COLO829 (cell line): ENCODE results near the gene SPINDOC.
"Not testable (repeated sequence)": the region's sequence is repeated elsewhere in the genome, so short reads cannot be mapped to it uniquely, and the experiment has no call there.

ENCODE experiments used
- DNase-seq: peaks from one replicate; pipeline ENCODE4 v3.0.0; 2012; ENCODE audit warnings: low spot score

SPINDOC gene

DNA sequence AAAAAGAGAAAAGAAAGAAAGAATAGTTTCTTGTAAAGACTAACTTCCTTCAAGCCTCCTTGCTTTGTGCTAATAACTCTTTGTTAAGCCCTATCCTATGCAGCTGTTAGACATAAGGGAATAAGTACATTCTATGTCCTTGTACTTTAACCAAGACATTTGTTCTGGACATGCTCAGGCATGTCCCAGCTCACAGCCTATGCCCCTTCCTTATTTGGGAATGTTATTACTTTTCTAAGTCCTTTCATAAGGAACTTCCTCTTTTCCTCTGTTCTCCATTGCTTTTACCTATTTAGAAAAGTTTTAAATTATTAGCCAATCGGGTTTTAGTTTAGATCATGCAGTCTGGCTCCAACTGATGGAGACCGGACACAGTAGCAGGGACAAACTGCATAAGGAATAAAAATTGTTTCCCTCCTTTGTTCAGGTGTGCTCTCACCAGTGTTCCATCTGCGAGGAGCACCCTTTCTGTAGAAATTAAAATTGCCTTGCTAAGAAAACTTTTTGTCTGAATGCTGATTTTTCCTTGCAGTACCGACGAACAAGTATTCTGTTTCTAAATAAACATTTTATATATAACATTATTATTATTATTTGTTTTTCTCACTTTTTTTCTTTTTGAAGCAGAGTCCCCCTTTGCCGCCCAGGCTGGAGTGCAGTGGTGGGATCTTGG, 21.6 kb upstream of the SPINDOC start:
- no peak for DNase-seq

DNA sequence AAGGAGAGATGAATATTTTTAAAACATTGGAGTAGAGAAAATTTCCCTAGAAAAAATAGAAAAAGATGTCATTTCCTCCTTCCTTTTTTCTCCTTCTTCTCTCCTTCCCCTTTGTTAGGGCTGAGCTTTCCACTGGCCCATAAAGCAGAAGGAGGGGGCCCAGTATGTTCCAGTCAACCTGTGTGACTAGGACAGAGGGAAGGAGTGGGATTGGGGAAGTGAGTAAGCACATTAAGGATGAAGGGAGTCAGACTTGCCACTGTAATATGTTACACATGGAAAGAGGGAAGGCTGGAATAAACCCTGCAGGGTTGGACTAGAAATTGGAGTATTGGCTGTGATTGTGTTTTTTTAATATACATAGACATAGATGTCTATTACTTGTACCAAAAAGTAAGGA, 20.1 kb upstream of the SPINDOC start:
- no peak for DNase-seq

DNA sequence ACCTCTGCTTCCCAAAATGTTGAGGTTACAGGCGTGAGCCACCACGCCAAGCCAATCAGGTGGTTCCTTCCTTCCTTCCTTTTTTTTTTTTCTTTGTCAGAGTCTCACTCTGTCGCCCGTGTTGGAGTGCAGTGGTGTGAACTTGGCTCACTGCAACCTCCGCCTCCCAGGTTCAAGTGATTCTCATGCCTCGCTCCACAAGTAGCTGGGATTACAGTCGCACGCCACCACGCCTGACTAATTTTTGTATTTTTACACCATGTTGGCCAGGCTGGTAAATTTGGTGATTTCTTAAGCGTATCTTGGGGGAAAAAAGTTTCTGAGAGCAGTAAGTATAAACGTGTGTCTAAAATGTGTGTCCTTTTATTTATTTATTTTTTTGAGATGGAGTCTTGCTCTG, 18.2 kb upstream of the SPINDOC start:
- DNase-seq, result no peak

DNA sequence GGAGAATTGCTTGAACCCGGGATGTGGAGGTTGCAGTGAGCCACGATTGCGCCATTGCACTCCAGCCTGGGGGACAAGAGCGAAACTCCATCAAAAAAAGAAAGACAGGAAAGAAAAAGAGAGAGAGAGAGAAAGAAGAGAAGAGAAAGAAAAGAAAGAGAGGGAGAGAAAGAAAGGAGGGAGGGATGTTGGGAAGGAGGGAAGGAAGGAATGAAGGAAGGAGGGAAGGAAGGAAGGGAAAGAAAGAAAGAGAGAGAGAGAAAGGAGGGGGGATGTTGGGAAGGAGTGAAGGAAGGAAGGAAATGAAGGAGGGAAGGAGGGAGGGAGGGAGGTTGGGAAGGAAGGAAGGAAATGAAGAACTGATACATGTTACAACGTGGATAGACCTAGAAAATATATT, 12.3 kb upstream of the SPINDOC start:
- no peak for DNase-seq

DNA sequence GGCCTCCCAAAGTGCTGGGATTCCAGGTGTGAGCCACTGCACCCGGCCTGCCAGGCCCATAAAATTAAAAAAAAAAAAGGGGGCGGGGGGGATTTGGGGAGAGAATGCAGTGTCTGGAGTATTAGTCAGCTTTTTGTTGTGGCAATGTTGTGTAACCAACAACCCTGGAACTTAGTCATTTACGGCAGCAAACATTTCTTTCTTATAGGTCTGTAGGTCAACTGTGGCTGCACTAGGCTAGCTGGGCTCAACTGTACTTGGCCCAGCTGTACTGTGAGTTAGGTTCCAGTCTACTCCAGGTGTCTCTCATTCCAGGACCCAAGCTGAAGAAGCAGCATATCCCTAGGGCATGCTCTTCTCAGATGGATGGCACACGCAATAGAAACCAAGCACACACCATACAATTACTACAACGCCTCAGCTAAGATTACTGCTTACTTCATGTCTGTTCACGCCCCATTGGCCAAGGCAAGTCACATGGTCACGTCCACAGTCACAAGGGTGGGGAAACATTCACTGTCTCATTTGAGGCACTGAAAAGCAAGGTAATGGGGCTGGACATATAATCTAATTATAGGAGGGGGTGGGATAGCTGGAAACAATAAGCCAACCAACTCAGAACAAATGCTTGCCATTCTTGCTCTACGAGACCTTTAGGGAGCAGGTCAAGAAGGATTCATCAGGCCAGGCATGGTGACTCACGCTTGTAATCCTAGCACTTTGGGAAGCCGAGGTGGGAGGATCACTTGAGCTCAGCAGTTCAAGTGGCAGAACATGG, 10.4 kb upstream of the SPINDOC start:
- DNase-seq, result no peak

DNA sequence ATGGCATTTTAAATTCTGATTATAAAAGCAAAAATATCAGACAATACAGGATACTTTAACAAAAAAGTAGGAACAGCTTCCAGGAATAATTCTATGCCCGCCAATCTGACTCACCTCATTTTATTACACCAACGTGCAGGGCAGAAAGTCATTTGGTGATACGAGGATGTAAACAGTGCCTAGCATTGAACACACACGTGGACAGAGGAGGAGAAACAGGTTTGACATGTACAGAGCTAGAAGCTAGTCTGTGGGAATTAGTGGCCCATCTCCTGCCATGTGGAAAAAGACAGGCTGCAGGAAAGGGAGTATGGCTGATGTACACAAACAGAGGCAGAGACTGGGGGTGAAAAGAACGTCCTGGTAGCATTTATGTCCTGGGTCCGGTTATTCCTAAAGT, 9.0 kb upstream of the SPINDOC start:
- no peak for DNase-seq

DNA sequence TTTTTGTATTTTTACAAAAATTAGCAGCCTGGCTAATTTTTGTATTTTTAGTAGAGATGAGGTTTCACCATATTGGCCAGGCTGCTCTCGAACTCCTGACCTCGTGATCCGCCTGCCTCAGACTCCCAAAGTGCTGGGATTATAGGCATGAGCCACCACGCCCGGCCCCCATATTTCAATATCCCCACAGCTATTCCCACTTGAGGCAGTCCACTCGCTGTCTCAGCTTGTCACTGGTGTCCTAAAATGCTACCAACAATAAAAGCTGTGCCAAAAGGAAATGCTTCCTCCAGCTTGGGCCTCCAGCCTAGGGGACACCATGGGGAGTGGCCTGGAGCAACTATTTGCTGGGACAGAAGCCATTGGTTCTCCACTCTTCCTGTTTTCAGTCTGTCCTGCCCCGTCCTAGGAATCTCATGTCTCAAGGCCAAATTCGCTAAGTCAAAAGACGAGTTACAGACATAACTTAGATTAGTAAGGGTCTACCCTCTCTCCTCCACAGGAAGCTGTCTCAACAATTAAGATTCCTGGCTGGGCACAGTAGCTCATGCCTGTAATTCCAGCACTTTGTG, 7.3 kb upstream of the SPINDOC start:
- no peak for DNase-seq

DNA sequence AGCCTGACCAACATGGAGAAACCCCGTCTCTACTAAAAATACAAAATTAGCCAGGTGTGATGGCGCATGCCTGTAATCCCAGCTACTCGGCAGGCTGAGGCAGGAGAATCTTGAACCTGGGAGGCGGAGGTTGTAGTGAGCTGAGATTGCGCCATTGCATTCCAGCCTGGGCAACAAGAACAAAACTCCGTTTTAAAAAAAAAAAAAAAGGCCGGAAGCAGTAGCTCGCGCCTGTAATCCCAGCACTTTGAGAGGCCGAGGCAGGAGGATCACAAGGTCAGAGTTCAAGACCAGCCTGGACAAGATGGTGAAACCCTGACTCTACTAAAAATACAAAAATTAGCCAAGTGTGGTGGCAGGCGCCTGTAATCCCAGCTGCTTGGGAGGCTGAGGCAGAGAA, 2.9 kb upstream of the SPINDOC start:
- not testable (repeated sequence) for DNase-seq

DNA sequence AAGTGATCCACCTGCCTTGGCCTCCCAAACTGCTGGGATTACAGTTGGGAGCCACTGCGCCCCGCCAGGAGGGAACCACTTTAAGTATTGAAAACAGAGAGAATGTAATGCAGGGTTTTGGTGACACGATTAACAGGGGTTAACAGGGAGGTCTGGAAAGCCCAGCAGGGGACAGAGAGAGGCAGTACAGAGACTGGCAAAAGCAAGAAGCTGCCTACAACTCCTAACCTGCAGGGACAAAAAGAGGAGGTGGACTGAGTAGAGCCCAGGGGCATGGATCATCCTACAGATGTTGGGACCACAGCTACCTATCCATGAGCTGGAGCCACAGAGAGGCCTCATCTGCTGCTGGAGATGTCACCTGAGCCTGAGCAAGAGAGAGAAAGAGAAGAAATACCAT, 1.7 kb upstream of the SPINDOC start:
- DNase-seq, result no peak

DNA sequence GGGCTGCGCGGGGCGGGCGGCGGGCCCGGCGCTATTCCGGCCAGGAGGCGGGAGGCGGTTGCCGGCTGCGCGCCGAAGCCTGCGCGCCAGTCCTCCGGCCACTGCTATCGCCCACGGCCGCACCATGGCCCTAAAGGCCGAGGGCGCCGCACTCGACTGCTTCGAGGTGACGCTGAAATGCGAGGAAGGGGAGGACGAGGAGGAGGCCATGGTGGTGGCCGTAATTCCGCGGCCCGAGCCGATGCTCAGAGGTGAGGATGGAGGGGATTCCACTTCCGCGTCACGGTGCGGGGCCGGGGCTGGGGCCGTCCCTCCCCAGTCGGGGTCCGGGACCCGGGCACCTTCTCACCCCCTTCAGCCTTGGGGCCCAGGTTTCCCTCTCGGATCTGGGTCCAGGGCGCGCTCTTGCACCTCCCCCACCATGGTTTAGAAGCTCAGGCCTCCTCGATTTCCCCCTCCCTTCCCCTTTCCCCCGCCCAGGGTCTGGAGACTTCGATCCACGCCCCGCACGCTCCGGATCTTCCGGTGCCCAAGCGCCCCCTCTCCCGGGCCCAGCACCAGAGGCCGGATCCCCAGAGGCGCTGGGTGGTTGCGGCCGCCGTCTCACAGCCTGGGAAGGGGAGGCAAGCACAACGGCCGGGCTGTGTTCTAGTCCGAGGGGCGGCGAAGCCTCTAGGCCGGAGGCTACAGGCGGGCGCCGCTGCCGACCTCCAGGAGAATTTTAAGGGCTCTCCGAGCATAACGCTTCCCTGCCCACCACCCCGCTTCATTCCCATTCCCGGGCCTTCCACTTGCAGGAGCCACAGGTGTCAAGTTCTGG, 517 bp downstream of the SPINDOC start:
- no peak for DNase-seq

DNA sequence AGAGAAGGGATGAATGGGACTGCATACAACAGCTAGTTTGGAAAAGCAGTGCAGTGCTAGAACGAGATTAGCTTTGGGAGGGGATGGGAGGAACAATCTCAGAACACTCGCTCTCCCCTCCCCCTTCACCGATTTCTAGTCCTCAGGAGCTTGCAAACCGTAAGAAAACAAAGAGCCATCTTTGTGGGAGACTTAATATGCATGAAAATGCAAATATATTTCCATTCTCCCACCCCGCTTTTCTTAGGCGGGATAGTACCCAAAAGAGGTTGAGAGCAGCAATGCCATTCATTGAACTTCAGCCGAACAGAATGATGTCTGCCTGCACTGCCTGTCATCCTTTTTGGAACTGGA, 1.1 kb downstream of the SPINDOC start:
- DNase-seq, result no peak

DNA sequence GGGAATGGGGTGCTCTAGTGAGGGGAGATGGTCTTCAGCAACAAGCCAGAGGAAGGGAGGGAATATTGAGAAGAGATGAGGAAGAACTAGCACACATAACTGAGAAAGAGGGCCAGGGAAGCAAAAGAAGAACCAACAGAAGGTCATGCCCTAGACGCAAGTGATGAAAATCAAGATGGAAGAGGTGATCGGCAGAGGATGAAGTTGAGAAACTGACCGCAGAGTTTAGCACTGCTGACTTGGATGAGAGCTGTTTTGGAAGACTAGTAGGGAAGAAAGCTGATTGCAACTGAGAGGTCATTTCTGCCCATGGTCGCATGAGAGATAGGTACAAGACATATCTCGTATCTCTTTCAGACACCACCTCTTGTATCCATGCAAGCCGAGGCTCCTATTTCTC, 2.9 kb downstream of the SPINDOC start:
- DNase-seq, result no peak

DNA sequence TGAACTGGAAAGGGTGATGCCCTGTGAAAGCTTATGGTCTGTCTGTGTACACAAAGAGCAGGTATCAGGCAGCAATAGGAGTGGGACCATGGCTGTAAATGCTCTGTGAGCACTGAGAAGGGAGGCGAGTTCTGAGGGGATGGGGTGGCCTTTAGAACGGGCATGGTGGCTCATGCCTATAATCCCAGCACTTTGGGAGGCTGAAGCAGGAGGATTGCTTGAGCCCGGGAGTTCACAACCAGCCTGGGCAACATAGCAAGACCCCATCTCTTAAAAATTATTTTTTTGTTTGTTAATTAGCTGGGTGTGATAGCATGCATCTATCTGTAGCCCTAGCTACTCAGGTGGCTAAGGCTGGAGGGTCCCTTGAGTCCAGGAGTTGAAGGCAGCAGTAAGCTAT, 3.5 kb downstream of the SPINDOC start:
- DNase-seq, result no peak

DNA sequence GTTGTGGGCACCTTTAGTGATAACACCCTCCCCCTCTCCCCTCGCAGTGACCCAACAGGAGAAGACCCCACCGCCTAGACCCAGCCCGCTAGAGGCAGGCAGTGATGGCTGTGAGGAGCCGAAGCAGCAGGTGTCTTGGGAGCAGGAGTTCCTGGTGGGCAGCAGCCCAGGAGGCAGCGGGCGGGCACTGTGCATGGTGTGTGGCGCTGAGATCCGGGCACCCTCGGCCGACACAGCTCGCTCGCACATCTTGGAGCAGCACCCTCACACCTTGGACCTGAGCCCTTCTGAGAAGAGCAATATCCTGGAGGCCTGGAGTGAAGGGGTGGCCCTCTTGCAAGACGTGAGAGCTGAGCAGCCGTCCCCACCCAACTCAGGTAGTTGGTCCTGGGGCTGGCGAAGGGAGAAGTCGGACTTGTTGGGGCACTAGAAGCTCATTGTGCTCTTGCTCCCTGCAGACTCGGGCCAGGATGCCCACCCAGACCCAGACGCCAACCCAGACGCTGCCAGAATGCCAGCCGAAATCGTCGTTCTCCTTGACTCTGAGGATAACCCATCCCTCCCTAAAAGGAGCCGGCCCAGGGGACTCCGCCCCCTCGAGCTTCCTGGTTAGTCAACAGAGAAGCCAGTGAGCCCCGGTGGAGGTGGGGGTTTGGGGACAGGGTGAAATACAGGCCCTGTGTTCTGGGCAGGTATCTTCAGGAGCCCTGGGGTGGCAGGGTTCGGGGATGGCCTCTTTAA, 4.7 kb downstream of the SPINDOC start:
- no peak for DNase-seq

DNA sequence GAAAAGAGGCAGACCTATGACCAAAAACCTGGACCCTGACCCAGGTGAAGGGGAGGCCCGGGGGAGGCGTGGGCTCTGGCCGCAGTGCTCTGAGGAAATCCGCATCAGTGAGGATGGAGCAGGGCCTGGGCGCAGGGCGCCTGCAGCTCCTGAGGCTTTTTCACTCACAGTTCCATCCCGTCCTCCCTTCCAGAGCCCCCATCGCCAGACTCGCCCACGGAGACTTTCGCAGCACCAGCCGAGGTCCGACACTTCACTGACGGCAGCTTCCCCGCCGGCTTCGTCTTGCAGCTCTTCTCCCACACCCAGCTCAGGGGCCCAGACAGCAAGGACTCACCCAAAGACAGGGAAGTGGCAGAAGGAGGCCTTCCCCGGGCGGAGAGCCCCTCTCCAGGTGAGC, 5.4 kb downstream of the SPINDOC start:
- no peak for DNase-seq

DNA sequence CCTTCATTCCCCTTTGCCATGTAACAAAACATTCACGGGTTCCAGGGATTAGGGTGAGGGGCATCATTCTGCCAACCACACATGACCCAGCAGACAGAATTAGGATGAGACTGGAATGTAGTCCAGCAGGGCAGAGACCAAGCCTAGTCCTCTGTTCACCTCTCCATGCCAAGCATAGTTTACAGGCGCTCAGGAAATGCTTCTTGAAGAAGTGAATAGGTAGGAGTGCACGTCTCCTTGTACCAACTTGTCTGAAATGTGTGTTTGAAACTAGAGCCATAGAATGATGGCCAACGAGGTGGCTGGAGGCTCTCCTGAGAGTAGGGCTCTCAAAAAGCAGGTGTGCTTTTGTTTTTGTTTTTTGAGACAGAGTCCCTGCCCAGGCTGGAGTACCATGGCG, 8.2 kb downstream of the SPINDOC start:
- no peak for DNase-seq

DNA sequence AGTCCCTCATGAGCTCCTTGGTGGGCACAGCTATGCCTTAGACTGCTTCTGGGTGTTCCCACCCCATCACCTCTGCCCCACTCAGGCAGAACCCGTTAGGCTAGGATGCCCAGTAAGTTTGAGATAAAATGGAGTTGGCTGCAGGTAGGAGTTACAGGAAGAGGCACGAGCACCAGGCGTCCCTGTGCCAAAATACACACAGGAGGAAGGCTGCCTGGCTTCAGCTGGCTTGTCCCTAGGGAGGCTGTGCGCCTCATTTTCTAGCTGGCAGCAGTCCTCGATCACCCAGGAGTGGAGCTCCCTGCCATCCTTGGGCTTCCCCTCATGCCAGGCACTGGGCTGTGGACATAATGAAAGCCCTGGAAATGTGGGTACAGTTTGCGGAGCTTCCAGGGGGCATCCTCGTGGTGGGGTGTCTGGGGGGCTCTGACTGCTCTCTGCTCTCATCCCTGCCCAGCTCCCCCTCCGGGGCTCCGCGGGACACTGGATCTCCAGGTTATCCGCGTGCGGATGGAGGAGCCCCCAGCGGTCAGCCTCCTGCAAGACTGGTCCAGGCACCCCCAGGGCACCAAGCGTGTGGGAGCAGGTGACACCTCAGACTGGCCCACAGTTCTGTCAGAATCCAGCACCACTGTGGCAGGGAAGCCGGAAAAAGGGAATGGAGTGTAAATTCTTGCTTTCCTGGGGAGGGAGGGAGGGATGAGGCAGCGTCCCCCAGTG, 13.4 kb downstream of the SPINDOC start:
- no peak for DNase-seq

DNA sequence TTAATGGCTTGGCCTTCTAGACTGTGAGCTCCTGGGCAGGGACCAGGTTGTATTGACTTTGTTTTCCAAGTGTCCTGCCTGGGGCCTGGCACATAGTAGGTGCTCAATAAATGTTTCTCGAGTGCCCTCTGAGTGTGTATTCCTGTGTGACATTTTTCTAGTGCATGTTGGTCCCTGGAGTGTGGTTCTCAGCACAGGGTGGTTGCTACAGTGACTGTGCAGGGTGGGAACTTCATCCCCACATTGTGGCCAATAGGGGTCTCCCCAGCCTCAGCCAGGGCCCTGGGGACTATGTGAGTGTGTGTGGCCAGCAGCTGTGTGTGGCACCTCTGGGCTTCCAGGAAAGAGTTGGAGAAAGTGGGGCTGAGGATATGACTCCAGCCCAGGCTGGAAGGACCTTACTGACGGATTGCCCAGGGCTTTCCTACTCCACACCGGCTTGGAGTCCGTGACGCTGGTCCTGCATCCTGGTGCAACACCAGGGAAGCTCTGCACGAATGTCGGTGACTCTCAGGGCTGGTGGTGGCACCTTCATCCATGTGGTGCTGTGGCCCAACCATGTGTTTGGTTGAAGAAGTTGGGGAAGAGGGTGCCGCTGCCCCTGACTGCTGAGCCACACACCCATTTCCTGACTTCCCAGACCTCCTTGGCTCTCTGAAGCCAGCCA, 16.7 kb downstream of the SPINDOC start:
- no peak for DNase-seq

DNA sequence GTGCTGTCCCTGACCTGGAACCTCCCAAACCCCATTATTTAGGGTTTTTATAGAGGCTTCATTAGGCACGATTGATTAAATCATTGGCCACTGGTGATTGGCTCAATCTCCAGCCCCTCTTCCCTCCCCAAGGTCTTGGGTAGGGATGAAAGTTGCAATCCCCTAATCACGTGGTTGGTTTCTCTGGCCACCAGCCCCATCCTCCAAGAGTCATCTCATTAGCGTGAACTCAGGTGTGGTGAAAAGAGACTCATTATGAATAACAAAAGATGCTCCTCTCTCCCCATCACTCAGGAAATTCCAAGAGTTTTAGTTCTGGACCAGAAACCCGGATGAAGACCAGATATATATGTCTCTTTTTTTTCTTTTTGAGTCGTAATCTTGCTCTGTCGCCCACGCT, 18.1 kb downstream of the SPINDOC start:
- no peak for DNase-seq

DNA sequence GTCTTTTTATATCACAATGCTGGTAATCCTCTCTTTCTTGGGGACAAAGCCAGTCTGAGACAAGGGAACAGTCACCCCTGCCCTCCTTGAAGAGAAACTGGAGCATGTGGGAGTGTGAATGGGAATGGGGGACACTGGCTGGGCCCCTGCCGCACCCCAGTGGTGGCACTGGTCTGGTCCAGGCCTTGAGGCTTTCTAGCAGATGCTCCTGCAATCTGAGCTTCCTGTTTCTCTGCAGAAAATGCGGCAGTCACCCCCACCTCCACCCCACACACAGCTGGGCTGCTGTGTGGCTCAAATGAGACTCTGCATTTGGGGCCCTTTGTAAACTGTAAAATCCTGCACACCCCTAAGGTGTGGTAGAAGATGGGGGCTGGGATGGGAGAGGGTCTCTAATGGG, 19.1 kb downstream of the SPINDOC start:
- DNase-seq, result no peak

DNA sequence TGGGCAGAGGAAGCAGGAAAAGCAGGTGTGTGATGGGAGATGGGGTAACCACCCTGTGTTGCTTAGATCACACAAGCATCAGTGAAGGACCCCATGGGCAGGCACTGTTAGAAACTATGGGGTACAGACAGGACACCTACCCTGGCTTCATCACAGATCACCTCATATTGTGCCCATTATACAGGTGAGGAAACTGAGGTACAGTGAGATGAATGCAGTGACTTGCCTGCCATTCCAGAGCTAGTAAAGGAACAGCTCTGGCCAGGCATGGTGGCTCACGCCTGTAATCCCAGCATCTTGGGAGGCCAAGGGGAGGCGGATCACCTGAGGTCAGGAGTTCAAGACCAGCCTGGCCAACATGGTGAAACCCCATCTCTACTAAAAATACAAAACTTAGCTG, 19.8 kb downstream of the SPINDOC start:
- no peak for DNase-seq
